GM12864 (cell line): ENCODE data around the gene LRRC45.
"Not testable (repeated sequence)": the region's sequence is repeated elsewhere in the genome, so short reads cannot be mapped to it uniquely, and the experiment has no call there.

Experiments used
- DNase-seq: peaks from one replicate; pipeline ENCODE4 v3.0.0-alpha.2; 2011; ENCODE audit warnings: low read depth
- H3K4me3 ChIP-seq: 2 replicates; pipeline ENCODE4 v1.5.1; 2011; ENCODE audit warnings: mild to moderate bottlenecking, low read depth, low read length, control low read depth
- CTCF ChIP-seq: IDR thresholded peaks from 2 replicates; pipeline ENCODE4 v1.5.1; 2011; ENCODE audit warnings: low read depth, mild to moderate bottlenecking, moderate library complexity, low read length, control low read depth, inconsistent platforms; ENCODE audit errors: missing control alignments

The LRRC45 gene

GRCh38 chr17:81980707-81981343 lies 42.3 kb upstream of the LRRC45 start:
- no peak for DNase-seq
- no peak for TF ChIP-seq CTCF
- no peak overlapping the region for H3K4me3 ChIP-seq

- DNase-seq, H3K4me3 ChIP-seq: not testable (repeated sequence)
These were observed 41.6 kb upstream of the LRRC45 start for GRCh38 chr17:81981511-81981910.

GRCh38 chr17:81983011-81983638 lies 40.0 kb upstream of the LRRC45 start:
- no peak overlapping the region for H3K4me3 ChIP-seq
- TF ChIP-seq CTCF: no peak
- DNase-seq: no peak

GRCh38 chr17:81983639-81984373 lies 39.3 kb upstream of the LRRC45 start:
- DNase-seq: no peak
- no peak for TF ChIP-seq CTCF

DNA sequence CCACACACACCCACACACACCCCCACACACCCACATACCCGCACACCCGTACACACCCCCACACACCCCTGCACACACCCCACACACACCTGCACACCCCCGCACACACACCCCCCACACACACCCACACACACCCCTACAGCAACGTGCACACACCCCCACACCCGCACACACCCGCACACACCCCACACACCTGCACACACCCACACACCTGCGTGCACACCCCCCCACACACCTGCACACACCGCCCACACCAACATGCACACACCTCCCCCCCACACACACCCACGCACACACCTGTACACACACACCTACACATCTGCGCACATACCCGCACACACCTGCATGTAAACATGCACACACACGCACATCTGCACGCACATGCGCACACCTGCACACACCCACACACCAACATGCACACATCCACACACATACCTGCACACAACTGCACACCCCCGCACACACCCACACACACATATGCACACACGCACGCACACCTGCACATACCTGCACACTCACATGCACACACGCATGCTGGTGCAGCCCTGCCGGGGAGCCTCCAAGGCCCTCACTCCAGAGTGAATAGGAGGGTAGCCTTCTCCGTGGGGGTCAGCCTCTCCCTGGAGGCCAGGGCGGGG lies 38.2 kb upstream of the LRRC45 start:
- no peak for TF ChIP-seq CTCF
- H3K4me3 ChIP-seq: no peak overlapping the region
- no peak for DNase-seq

More at GRCh38 chr17:81983639-81984373, 39.3 kb upstream of the LRRC45 start:
- no peak overlapping the region for H3K4me3 ChIP-seq

- no peak overlapping the region for H3K4me3 ChIP-seq
- no peak for TF ChIP-seq CTCF
- no peak for DNase-seq
These were observed 36.5 kb upstream of the LRRC45 start for GRCh38 chr17:81986606-81987005.

DNA sequence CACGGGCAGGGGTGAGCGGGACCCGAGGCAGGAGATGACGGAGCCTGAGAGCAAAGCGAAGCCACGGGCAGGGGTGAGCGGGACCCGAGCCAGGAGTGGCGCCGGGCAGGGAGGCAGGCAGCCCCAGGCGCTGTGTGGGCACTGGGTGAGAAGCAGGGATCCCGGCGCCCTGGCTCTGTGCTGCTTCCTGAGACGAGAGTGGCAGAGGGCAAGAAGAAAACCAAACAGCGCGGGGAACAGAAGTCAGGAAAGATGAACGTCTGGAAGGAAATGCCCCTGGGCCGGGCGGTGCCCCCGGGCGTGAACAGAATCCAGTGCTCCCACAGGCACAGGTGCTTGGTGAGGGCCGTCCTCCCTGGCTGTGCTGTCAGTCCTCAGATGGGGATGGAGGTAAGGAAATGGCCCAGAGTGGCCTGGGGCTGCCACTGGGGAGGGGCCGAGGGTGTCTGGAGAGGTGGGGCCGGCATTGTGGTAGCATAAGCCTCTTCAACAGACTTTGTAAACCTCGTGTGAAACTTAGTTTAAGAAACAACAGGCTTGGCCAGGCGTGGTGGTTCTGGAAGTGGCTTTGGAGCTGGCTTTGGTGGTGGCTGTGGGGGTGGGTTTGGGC lies 35.8 kb upstream of the LRRC45 start:
- no peak overlapping the region for H3K4me3 ChIP-seq
- no peak for DNase-seq
- no peak for TF ChIP-seq CTCF
